ENCODE measurements around the gene GRK3. TPM values are rescaled to one million over a fixed set of nuclear protein-coding genes. Genes with fewer than 3 reads are reported as not detected.

Gene GRK3
- total RNA-seq, 1 experiment from 2014 or later = 14.6 TPM

DNA sequence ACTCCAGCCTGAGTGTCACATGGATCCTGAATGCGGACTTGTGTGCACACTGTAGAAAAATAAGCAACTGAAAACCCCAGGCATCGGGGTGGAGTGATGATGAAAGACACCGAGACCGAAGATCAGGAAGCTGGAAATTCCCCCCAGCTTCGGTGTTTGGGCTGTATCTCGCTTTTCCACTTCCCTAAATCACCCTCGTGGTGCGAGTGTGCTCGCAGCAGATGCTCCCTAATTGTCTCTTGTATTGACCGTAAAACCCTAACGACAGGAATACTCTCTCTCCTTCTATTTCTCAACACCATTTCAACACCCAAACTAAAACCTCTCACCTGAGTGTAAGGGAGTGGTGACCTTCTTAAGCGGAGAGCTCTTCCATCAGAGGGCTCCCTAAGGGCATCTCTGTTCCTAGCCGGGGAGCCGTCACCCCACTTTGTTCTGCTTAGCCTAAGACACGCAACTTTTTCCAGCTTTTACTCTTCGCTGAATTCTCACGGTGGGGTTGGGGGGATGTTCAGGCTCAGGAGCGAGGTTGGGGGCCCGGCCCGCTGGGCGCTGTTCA, 635 bp upstream of the GRK3 start:
- BruUV-seq (replicated peaks) = TSS peak; percentile 68
- Histone ChIP-seq H3K27me3 (ENCODE audit: insufficient read depth, low read length) (no peaks in the 10 kb centered on the region), H4K20me1 (ENCODE audit: insufficient read depth) (no peaks in the 10 kb centered on the region), H3K36me3 (ENCODE audit: control insufficient read depth in 1 of 2, insufficient read depth in 2 of 2, low read length in 2 of 2) (no peaks in the 10 kb centered on the region), H3K9me2 (ENCODE audit: insufficient read depth) (no peaks in the 10 kb centered on the region), H3K79me2 (ENCODE audit: insufficient read depth, low read length) (peaks cover 5% of the 10 kb centered on the region; the same call in 1 of the 2 replicates), H3K4me2 (ENCODE audit: low read length) (peak overlapping the region; percentile 98), H3K9me3 (ENCODE audit: control insufficient read depth in 1 of 2, insufficient read depth in 1 of 2, low read depth in 1 of 2, low read length in 2 of 2) (no peaks in the 10 kb centered on the region), H2AFZ (ENCODE audit: low read depth, low read length, poor library complexity, severe bottlenecking) (peak overlapping the region; percentile 65), H3K4me3 (replicated peaks in 1 of 2; ENCODE audit: low read depth in 1 of 2, low read length in 2 of 2) (peak overlapping the region; percentile 49 to 65), H3K27ac (ENCODE audit: low read depth, low read length) (peak overlapping the region; percentile 48; the same call in 1 of the 2 replicates), H3K9ac (ENCODE audit: low read length) (peak overlapping the region; percentile 59), H3K4me1 (ENCODE audit: control insufficient read depth in 1 of 2, insufficient read depth in 2 of 2, low read length in 2 of 2) (peaks cover 9 to 24% of the 10 kb centered on the region in 2 experiments; a peak in 3 of 4 replicates)
- DNase-seq (ENCODE audit: low read depth, low spot score) (no peak), ATAC-seq (peak; percentile 21)
- RAD21 ChIA-PET (ENCODE audit: low non-redundant PET in 1 of 2, low total read pairs in 2 of 2, uncharacterized antibody in 2 of 2, unreplicated experiment in 2 of 2) = no interaction called here
- POLR2A ChIA-PET = no interaction called here
- intact Hi-C loops (cut with micrococcal nuclease) = no loop called here
- CTCF ChIA-PET = no interaction called here
- TF ChIP-seq, protein P1, sequence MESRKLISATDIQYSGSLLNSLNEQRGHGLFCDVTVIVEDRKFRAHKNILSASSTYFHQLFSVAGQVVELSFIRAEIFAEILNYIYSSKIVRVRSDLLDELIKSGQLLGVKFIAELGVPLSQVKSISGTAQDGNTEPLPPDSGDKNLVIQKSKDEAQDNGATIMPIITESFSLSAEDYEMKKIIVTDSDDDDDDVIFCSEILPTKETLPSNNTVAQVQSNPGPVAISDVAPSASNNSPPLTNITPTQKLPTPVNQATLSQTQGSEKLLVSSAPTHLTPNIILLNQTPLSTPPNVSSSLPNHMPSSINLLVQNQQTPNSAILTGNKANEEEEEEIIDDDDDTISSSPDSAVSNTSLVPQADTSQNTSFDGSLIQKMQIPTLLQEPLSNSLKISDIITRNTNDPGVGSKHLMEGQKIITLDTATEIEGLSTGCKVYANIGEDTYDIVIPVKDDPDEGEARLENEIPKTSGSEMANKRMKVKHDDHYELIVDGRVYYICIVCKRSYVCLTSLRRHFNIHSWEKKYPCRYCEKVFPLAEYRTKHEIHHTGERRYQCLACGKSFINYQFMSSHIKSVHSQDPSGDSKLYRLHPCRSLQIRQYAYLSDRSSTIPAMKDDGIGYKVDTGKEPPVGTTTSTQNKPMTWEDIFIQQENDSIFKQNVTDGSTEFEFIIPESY (IDR thresholded peaks at IDR 0.05; ENCODE audit: extremely low read depth, insufficient replicate concordance, low read length) = no peak
- no peak for TF ChIP-seq YY1 (IDR thresholded peaks at IDR 0.05; ENCODE audit: extremely low read depth, insufficient replicate concordance, low read depth, low read length)
- TF ChIP-seq EGR1 (IDR thresholded peaks at IDR 0.05; ENCODE audit: low read depth) = no peak
- TF ChIP-seq ELF1 (IDR thresholded peaks at IDR 0.05; ENCODE audit: borderline replicate concordance, low read depth) = no peak
- TF ChIP-seq ZNF274 (IDR thresholded peaks at IDR 0.05; ENCODE audit: low read depth, low read length) = no peak
- TF ChIP-seq EZH2 (IDR thresholded peaks at IDR 0.05) = no peak
- no peak for TF ChIP-seq CEBPB (IDR thresholded peaks at IDR 0.05; ENCODE audit: low read depth)
- TF ChIP-seq, protein P2, sequence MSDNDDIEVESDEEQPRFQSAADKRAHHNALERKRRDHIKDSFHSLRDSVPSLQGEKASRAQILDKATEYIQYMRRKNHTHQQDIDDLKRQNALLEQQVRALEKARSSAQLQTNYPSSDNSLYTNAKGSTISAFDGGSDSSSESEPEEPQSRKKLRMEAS (IDR thresholded peaks at IDR 0.05) = no peak
- no peak for TF ChIP-seq EZH2phosphoT487 (IDR thresholded peaks at IDR 0.05; ENCODE audit: borderline replicate concordance)
- no peak for TF ChIP-seq CBX3 (IDR thresholded peaks at IDR 0.05; ENCODE audit: low read depth)
- TF ChIP-seq, protein P3, sequence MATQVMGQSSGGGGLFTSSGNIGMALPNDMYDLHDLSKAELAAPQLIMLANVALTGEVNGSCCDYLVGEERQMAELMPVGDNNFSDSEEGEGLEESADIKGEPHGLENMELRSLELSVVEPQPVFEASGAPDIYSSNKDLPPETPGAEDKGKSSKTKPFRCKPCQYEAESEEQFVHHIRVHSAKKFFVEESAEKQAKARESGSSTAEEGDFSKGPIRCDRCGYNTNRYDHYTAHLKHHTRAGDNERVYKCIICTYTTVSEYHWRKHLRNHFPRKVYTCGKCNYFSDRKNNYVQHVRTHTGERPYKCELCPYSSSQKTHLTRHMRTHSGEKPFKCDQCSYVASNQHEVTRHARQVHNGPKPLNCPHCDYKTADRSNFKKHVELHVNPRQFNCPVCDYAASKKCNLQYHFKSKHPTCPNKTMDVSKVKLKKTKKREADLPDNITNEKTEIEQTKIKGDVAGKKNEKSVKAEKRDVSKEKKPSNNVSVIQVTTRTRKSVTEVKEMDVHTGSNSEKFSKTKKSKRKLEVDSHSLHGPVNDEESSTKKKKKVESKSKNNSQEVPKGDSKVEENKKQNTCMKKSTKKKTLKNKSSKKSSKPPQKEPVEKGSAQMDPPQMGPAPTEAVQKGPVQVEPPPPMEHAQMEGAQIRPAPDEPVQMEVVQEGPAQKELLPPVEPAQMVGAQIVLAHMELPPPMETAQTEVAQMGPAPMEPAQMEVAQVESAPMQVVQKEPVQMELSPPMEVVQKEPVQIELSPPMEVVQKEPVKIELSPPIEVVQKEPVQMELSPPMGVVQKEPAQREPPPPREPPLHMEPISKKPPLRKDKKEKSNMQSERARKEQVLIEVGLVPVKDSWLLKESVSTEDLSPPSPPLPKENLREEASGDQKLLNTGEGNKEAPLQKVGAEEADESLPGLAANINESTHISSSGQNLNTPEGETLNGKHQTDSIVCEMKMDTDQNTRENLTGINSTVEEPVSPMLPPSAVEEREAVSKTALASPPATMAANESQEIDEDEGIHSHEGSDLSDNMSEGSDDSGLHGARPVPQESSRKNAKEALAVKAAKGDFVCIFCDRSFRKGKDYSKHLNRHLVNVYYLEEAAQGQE (IDR thresholded peaks at IDR 0.05; ENCODE audit: low read depth) = no peak
- TF ChIP-seq, protein P4, sequence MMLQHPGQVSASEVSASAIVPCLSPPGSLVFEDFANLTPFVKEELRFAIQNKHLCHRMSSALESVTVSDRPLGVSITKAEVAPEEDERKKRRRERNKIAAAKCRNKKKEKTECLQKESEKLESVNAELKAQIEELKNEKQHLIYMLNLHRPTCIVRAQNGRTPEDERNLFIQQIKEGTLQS (IDR thresholded peaks at IDR 0.05) = no peak
- no peak for TF ChIP-seq SRF (IDR thresholded peaks at IDR 0.05; ENCODE audit: low read depth)
- TF ChIP-seq TCF7L2 (IDR thresholded peaks at IDR 0.05; ENCODE audit: borderline replicate concordance, extremely low read depth, insufficient read depth, insufficient read length) = no peak
- no peak for TF ChIP-seq SP1 (IDR thresholded peaks at IDR 0.05; ENCODE audit: low read depth)
- TF ChIP-seq FOSL1 (IDR thresholded peaks at IDR 0.05; ENCODE audit: low read depth) = no peak
- no peak for TF ChIP-seq RAD21 (IDR thresholded peaks at IDR 0.05; ENCODE audit: low read depth)
